22Rv1 (cell line): ENCODE results near the gene CCDC7.

Experiments
- H3K27ac ChIP-seq: fragments of 450-650 bp; 2 replicates; pipeline ENCODE4 v1.5.1; 2017
- CTCF ChIP-seq: fragments of 450-650 bp; IDR thresholded peaks from 2 replicates; pipeline ENCODE4 v1.5.1; 2017; ENCODE audit warnings: mild to moderate bottlenecking
- ZFX ChIP-seq: fragments of 450-650 bp; IDR thresholded peaks from 2 replicates; pipeline ENCODE4 v1.6.1; 2017; ENCODE audit warnings: antibody characterized with exemption, borderline replicate concordance

Gene CCDC7

DNA sequence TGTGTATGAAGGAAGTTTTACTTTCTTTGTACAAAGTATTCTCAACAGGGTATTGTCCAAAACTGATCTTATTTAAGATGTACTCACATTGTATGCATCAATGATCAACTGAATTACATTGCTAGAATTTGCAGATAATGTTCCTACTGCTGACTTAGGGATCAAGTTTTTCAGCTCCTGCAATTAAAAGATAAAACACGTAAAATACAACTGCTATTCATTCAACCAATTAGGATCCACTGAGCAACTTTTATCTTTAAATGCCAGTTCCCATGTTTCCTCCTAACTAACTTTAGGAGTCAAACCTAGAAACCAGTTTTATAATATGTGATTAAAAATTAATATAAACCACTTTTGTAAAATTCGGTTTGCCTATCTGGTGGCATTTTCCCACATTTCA is 476.2 kb downstream of the CCDC7 start:
- TF ChIP-seq CTCF (no peak), ZFX (no peak)
- H3K27ac ChIP-seq: no peak overlapping the region

DNA sequence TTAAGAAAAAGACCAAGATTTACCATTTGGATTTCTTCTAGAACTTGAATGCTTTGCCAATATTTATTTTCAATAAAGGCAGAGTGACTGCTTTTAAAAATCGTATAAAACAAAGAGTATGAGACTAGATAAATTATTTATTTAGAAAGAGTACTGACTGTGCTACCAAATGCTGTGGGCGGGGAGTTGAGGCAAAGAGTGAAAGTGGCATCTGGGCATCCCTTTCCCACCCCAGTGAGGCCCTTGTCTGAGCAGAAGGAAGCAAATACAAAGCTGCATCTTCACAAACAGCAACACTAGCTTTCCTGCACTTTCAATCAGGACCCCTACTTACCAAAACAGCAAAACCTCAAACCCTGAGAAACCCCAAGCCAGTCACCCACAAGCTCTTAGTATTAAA is 477.2 kb downstream of the CCDC7 start:
- H3K27ac ChIP-seq: no peak overlapping the region
- TF ChIP-seq CTCF (no peak), ZFX (no peak)

DNA sequence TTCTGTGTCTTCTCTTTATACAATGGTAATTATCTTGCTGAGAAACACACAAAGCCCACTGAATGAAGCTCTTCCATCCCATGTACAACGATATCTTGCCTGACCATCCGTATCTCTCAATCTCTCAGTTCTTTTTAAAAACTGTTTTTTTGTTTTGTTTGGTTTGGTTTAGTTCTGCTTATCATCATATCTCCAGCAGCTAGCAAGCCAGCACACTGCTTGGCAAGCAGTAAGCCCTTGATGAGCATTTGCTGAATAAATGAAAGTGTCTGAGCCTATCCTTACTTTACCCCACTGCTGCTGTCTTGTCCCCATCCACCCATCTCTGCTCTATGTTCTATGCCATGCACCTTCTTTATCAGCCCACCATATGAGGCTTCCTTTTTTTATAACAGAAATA is 477.9 kb downstream of the CCDC7 start:
- H3K27ac ChIP-seq: no peak overlapping the region
- TF ChIP-seq CTCF (no peak), ZFX (no peak)
